ENCODE measurements around the gene CARD19.

- no peak for TF ChIP-seq SRF (IDR thresholded peaks at IDR 0.05; ENCODE audit: low read depth)
- TF ChIP-seq CTCF (IDR thresholded peaks at IDR 0.05 in 2 of 3, conservative IDR thresholded peaks at IDR 0.05 in 1 of 3; ENCODE audit: borderline replicate concordance in 1 of 3, insufficient read depth in 1 of 3, low read depth in 2 of 3, low read length in 2 of 3), result no peak
- TF ChIP-seq POLR2A (IDR thresholded peaks at IDR 0.05; ENCODE audit: borderline replicate concordance, extremely low read depth, insufficient read depth, insufficient read length), result no peak
- no peak for TF ChIP-seq EZH2 (IDR thresholded peaks at IDR 0.05)
- TF ChIP-seq REST (IDR thresholded peaks at IDR 0.05; ENCODE audit: low read depth), result no peak
These were observed 18.9 kb downstream of the CARD19 start for GRCh38 chr9:93114984-93115335.
